Progenitor cell of endocrine pancreas (in vitro differentiated cells): Measurements from ENCODE around the gene TSPAN5. TPM values are rescaled to one million over a fixed set of nuclear protein-coding genes. Genes with fewer than 3 reads are reported as not detected.
A peak's percentile ranks its signal among the peaks of the same experiment; 100 is the strongest.

Experiments used
- DNase-seq: peaks from one replicate; pipeline ENCODE4 v3.0.0; 2021; ENCODE audit warnings: low spot score; ENCODE audit not compliant: unreplicated experiment
- H3K27ac Mint-ChIP-seq: 2 replicates; pipeline ENCODE4 v1.8.0; 2021; ENCODE audit warnings: mild to moderate bottlenecking, moderate library complexity, mixed read lengths
- H3K27me3 Mint-ChIP-seq: 2 replicates; pipeline ENCODE4 v1.8.0; 2021; ENCODE audit warnings: mixed read lengths
- H3K36me3 Mint-ChIP-seq: 2 replicates; pipeline ENCODE4 v1.8.0; 2022; ENCODE audit warnings: mixed read lengths; ENCODE audit not compliant: insufficient read depth
- H3K4me1 Mint-ChIP-seq: 2 replicates; pipeline ENCODE4 v1.8.0; 2021; ENCODE audit warnings: low read depth, mixed read lengths
- H3K4me3 Mint-ChIP-seq: 2 replicates; pipeline ENCODE4 v1.8.0; 2021; ENCODE audit warnings: low read depth, mild to moderate bottlenecking, moderate library complexity, mixed read lengths
- H3K9me3 Mint-ChIP-seq: 2 replicates; pipeline ENCODE4 v1.8.0; 2021; ENCODE audit warnings: low read depth, mixed read lengths
- total RNA-seq: library from RNA; stranded (reverse); gene quantifications from 2 replicates; pipeline ENCODE4 v1.2.1, GENCODE V29; 2021
- TF ChIP-seq, protein P1 (sequence below): fragments of 200-600 bp; sonication (generic); IDR thresholded peaks from one replicate; pipeline ENCODE4 v1.5.0; 2021; ENCODE audit warnings: antibody characterized with exemption, mild to moderate bottlenecking; ENCODE audit not compliant: unreplicated experiment

TSPAN5 gene
- total RNA-seq, 1 donor from 2014 or later, result 6.1 TPM

DNA sequence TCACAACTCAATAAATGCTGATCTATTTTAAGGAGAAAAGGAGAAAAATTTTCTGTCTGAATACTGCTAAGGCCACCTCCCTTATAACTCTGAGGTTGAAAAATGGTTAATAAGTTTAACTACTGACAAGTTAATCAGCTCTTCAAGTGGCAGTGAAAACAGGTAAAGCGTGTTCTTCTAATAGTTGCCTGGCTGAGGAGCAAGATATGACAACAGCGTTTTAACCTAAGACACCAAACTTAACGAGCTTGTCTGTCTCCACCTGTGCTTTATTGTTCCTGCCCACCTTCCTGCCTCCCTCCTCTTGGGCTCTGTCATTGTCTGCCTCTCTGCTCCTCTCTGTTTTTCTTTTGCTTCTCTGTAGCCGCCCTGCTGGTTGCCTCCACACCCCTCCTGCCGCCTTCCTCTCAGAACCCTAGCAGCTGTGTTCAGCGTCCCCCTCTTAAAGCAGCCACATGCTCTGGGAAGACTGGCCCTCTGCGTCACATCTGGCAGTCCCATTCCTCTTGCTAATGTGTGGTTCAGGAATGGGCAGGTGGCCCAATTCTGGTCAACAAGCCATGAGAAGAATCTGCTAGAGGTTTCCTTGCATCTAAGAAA, 4.3 kb upstream of the TSPAN5 start:
- TF ChIP-seq, protein P1, sequence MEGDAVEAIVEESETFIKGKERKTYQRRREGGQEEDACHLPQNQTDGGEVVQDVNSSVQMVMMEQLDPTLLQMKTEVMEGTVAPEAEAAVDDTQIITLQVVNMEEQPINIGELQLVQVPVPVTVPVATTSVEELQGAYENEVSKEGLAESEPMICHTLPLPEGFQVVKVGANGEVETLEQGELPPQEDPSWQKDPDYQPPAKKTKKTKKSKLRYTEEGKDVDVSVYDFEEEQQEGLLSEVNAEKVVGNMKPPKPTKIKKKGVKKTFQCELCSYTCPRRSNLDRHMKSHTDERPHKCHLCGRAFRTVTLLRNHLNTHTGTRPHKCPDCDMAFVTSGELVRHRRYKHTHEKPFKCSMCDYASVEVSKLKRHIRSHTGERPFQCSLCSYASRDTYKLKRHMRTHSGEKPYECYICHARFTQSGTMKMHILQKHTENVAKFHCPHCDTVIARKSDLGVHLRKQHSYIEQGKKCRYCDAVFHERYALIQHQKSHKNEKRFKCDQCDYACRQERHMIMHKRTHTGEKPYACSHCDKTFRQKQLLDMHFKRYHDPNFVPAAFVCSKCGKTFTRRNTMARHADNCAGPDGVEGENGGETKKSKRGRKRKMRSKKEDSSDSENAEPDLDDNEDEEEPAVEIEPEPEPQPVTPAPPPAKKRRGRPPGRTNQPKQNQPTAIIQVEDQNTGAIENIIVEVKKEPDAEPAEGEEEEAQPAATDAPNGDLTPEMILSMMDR, result no peak
- Mint-ChIP-seq H3K36me3 (no peaks in the 10 kb centered on the region), H3K4me1 (peaks cover 30% of the 10 kb centered on the region), H3K9me3 (peaks cover 3% of the 10 kb centered on the region), H3K27me3 (peaks cover 33% of the 10 kb centered on the region), H3K4me3 (no peak overlapping the region), H3K27ac (no peak overlapping the region)
- DNase-seq, result no peak

DNA sequence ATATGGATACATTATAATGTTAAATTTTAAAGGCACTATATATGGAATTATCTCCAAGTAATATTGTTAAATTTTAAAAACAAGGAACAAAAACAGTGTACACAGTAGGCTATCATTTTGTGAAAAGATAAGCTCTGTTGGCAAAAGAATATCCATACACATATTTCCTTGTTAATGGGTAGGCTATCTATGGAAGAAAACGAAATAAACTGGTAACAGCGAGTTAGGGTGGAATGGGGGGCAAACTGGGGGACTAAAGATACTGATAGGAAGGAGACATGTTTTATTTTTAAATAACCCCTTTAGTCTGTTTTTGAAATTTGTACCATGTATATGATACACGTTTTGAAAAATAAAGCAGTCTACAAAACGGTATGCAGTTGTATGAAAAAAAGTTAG, 3.6 kb upstream of the TSPAN5 start:
- Mint-ChIP-seq H3K27me3 (peaks cover 37% of the 10 kb centered on the region), H3K36me3 (no peaks in the 10 kb centered on the region), H3K9me3 (peaks cover 3% of the 10 kb centered on the region), H3K4me3 (no peak overlapping the region), H3K27ac (no peak overlapping the region), H3K4me1 (peaks cover 34% of the 10 kb centered on the region)
- TF ChIP-seq, protein P1, result no peak
- DNase-seq, result no peak

DNA sequence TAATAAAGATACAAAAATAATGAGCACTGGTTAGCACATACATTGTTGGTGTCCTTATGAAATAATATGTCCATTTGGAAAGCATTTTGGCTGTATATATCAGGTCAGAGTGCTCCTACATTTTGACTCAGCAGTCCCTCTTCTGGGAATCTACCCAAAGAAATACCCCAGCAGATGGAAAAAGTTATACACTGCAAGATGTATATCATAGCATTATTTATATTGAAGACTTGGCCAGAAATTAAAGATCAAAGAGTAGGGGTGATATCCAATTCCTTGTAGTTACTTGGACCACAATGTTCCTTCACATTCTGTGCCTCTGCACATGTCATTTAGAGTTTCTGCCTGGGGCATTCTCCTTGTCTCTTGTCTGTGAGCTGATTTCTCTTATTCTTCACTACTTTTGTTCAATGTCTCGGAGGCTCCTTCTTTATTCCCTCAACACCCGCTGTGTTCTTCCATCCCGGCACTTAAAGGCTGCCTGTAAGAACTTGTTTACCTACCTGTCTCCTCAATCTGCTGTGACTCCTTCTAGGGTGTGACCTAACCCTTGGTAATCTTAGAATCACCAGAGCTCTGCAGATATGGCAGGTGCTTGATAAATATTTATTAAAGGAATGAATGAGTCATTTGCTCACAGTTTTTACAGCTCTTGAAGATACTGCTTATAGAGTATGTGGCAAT, 3.1 kb upstream of the TSPAN5 start:
- TF ChIP-seq, protein P1, result no peak
- H3K27me3 Mint-ChIP-seq, result peaks cover 42% of the 10 kb centered on the region
- H3K4me3 Mint-ChIP-seq, result no peak overlapping the region
- no peaks in the 10 kb centered on the region for H3K36me3 Mint-ChIP-seq
- H3K9me3 Mint-ChIP-seq, result peaks cover 3% of the 10 kb centered on the region
- DNase-seq, result no peak
- peaks cover 39% of the 10 kb centered on the region for H3K4me1 Mint-ChIP-seq
- H3K27ac Mint-ChIP-seq, result peak overlapping the region; percentile 5

DNA sequence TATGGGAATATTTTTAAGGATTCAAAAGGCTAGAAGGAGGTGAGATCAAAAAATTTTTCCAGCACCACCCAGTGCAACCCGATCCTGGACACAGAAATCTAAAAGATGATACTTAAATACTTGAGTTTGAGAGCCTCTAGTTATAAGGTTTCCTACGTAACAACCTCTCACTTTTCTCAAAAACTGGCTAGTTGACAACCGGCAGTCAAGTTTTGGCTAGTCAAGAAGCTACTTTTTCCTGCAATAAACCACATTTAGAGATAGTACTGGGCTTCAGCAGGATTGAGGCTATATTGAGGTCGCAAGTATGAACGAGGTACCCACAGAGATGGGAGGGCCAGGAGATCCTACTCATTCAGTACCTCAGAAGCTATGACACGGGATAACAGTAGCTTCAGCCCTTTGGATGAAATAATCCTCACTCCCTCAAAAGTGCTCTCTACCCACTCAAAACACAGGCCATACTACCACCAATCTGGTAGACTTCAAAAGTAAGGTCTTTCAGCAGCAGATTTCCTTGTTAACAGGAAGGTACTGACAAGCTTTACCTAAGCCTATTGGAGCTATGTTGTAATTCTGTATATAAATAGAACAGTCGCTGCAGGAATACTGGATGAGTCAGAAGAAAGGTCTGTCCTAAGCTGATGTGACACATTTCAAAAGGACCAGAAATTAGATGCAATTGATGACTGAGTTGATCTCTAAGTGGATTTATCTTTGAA, 1.5 kb upstream of the TSPAN5 start:
- TF ChIP-seq, protein P1, result no peak
- H3K27ac Mint-ChIP-seq, result no peak overlapping the region
- DNase-seq, result no peak
- peaks cover 58% of the 10 kb centered on the region for H3K27me3 Mint-ChIP-seq
- no peaks in the 10 kb centered on the region for H3K36me3 Mint-ChIP-seq
- H3K4me1 Mint-ChIP-seq, result peaks cover 39% of the 10 kb centered on the region
- peak overlapping the region; percentile 80 for H3K4me3 Mint-ChIP-seq
- H3K9me3 Mint-ChIP-seq, result no peaks in the 10 kb centered on the region

DNA sequence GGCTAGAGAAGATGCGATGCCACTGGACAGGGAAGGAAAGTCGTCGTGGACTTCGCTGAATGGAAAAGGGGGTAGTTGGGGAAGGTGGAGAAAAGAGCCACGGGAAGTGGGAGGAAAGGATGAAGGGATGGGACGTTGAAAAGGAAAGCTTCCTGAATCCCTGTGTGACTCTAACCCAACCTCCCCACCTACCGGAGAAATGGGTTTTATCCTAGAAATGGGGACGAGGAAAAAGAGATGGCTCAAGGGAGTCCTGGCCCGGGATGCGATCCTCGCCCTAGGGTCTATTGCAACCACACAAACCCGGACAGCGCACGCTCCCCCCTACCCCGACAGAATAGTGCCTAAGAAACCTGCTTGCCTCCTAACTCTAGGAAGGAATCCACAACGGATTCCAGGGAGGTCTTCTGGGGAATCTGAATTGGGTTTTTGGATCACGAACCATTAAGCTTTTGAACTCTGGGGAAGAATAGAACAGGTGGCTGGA, 738 bp upstream of the TSPAN5 start:
- no peaks in the 10 kb centered on the region for H3K9me3 Mint-ChIP-seq
- peaks cover 39% of the 10 kb centered on the region for H3K4me1 Mint-ChIP-seq
- H3K27ac Mint-ChIP-seq, result no peak overlapping the region
- TF ChIP-seq, protein P1, result no peak
- peak overlapping the region; percentile 80 for H3K4me3 Mint-ChIP-seq
- H3K36me3 Mint-ChIP-seq, result no peaks in the 10 kb centered on the region
- H3K27me3 Mint-ChIP-seq, result peaks cover 63% of the 10 kb centered on the region
- no peak for DNase-seq
